ENCODE data around the gene MAEA.

MAEA gene

DNA sequence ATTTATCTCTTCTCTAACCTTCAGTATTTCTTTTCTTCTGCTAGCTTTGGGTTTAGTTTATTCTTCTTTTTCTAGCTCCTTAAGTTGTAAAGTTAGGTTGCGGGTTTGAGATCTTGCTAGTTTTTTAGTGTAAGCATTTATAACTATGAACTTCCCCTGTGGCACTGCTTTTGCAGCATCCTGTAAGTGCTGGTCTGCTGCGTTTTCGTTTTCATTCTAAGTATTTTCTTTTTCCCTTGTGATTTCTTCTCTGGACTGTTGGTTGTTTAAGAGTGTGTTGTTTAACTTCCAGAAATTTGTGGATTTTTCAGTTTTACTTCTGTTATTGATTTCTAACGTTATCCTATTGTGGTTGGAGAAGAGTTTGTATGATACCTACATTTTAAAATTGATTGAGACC lies 29.7 kb upstream of the MAEA start:
- no peak for TF ChIP-seq EZH2phosphoT487 (conservative IDR thresholded peaks at IDR 0.05; ENCODE audit: low read length)
- TF ChIP-seq, protein P1, sequence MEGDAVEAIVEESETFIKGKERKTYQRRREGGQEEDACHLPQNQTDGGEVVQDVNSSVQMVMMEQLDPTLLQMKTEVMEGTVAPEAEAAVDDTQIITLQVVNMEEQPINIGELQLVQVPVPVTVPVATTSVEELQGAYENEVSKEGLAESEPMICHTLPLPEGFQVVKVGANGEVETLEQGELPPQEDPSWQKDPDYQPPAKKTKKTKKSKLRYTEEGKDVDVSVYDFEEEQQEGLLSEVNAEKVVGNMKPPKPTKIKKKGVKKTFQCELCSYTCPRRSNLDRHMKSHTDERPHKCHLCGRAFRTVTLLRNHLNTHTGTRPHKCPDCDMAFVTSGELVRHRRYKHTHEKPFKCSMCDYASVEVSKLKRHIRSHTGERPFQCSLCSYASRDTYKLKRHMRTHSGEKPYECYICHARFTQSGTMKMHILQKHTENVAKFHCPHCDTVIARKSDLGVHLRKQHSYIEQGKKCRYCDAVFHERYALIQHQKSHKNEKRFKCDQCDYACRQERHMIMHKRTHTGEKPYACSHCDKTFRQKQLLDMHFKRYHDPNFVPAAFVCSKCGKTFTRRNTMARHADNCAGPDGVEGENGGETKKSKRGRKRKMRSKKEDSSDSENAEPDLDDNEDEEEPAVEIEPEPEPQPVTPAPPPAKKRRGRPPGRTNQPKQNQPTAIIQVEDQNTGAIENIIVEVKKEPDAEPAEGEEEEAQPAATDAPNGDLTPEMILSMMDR (IDR thresholded peaks at IDR 0.05; ENCODE audit: insufficient read depth, low read length, poor library complexity, severe bottlenecking) = no peak
- no peak overlapping the region for H3K4me2 ChIP-seq (ENCODE audit: low read depth, low read length, poor library complexity, severe bottlenecking)
- H3K9me2 ChIP-seq (replicated peaks; ENCODE audit: insufficient read depth, low read length) = no peaks in the 10 kb centered on the region
- H3F3A ChIP-seq (ENCODE audit: insufficient read depth) = no peaks in the 10 kb centered on the region
- no peak overlapping the region for H3K9ac ChIP-seq (ENCODE audit: low read length)
- H2AFZ ChIP-seq (ENCODE audit: low read depth, low read length, severe bottlenecking) = no peak overlapping the region
- H3K4me3 ChIP-seq (ENCODE audit: insufficient read depth, low read length, poor library complexity, severe bottlenecking) = no peak overlapping the region
- H3K9me3 ChIP-seq (ENCODE audit: insufficient read depth, low read length) = no peaks in the 10 kb centered on the region
- no peaks in the 10 kb centered on the region for H3K79me2 ChIP-seq (ENCODE audit: insufficient read depth, low read length)
- H3K27me3 ChIP-seq (ENCODE audit: low read length) = no peaks in the 10 kb centered on the region
- H4K20me1 ChIP-seq (ENCODE audit: low read depth, low read length) = no peaks in the 10 kb centered on the region
- no peaks in the 10 kb centered on the region; the same call in 1 of the 2 replicates for H3K36me3 ChIP-seq (ENCODE audit: low read length)
- no peak overlapping the region for H3K27ac ChIP-seq (ENCODE audit: low read depth, low read length)

DNA sequence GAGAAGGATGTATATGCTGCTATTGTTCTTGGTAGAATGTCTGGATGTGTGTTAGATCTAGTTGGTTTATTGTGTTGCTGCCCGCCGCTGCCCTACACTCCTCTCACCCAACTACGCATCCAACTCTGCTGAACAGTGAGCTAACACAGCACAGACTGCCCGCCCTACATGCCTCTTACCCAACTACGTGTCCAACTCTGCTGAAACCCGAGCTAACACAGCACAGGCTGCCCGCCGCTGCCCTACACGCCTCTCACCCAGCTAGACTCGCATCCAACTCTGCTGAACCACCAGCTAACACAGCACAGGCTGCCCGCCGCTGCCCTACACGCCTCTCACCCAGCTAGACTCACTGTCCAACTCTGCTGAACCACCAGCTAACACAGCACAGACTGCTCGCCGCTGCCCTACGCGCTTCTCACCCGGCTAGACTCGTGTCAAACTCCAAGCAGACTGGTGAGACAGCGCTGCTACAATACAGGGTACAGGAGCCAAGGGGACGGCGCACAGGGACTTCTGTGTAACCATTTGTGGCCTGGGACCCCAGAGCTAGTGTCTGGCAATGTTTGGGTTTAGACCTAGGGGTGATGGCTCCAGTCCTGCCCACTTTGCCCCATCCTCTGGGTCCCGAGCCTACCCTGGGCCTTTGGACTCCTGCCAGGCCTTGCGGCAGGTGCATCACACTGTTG lies 29.1 kb upstream of the MAEA start:
- no peak overlapping the region for H3K4me3 ChIP-seq (ENCODE audit: insufficient read depth, low read length, poor library complexity, severe bottlenecking)
- TF ChIP-seq, protein P1 (IDR thresholded peaks at IDR 0.05; ENCODE audit: insufficient read depth, low read length, poor library complexity, severe bottlenecking) = no peak
- no peak for TF ChIP-seq EZH2phosphoT487 (conservative IDR thresholded peaks at IDR 0.05; ENCODE audit: low read length)
- no peak overlapping the region for H3K4me2 ChIP-seq (ENCODE audit: low read depth, low read length, poor library complexity, severe bottlenecking)
- no peaks in the 10 kb centered on the region for H3K9me3 ChIP-seq (ENCODE audit: insufficient read depth, low read length)
- no peaks in the 10 kb centered on the region for H3K27me3 ChIP-seq (ENCODE audit: low read length)
- no peaks in the 10 kb centered on the region for H4K20me1 ChIP-seq (ENCODE audit: low read depth, low read length)
- no peaks in the 10 kb centered on the region for H3F3A ChIP-seq (ENCODE audit: insufficient read depth)
- no peaks in the 10 kb centered on the region for H3K79me2 ChIP-seq (ENCODE audit: insufficient read depth, low read length)
- no peaks in the 10 kb centered on the region for H3K9me2 ChIP-seq (replicated peaks; ENCODE audit: insufficient read depth, low read length)
- H3K27ac ChIP-seq (ENCODE audit: low read depth, low read length) = no peak overlapping the region
- no peak overlapping the region for H2AFZ ChIP-seq (ENCODE audit: low read depth, low read length, severe bottlenecking)
- H3K36me3 ChIP-seq (ENCODE audit: low read length) = no peaks in the 10 kb centered on the region; the same call in 1 of the 2 replicates
- no peak overlapping the region for H3K9ac ChIP-seq (ENCODE audit: low read length)

DNA sequence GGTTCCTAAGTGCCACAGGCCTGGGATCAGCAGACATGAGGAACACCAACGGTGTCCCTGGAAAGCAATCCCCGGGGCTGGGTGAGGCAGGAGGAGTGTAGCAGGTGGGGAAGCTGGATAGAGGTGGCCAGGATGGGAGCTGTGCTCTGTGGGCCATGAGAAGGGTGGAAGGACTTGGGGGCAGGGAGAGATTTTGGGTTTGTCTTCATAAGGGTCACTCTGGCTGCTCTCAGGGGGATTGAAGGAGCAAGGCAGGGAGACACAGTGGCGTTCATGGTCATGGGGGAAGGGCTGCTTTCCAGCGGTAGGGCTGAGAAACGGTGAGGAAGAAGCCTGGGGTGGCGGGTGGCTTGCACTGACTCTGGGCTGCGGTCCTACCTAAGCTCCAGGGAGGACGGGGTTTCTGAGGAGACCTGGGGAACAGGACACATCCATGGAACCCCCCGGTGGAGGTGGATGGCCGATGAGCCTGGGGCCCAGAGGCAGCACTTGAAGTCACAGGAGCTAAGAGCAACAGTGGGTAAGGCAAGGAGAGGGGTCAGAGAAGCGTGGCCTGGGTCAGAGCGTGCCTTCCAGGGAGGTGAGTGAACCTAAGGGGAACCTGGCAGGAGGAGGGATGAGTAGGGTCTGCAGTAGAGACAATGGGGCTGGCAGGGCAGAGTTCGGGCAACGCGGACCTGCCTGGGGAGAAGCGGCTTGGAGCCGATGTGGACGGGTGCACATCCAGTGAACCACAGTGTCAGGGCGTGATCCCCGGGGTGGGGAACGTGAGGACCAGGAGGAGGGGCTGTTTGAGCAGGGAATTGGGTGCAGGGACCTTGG lies 28.4 kb upstream of the MAEA start:
- no peaks in the 10 kb centered on the region for H3K9me3 ChIP-seq (ENCODE audit: insufficient read depth, low read length)
- no peak overlapping the region for H2AFZ ChIP-seq (ENCODE audit: low read depth, low read length, severe bottlenecking)
- H3K9ac ChIP-seq (ENCODE audit: low read length) = no peak overlapping the region
- no peaks in the 10 kb centered on the region for H3K27me3 ChIP-seq (ENCODE audit: low read length)
- H3K79me2 ChIP-seq (ENCODE audit: insufficient read depth, low read length) = no peaks in the 10 kb centered on the region
- no peaks in the 10 kb centered on the region for H3F3A ChIP-seq (ENCODE audit: insufficient read depth)
- H3K36me3 ChIP-seq (ENCODE audit: low read length) = no peaks in the 10 kb centered on the region; the same call in 1 of the 2 replicates
- no peak overlapping the region for H3K27ac ChIP-seq (ENCODE audit: low read depth, low read length)
- H3K4me2 ChIP-seq (ENCODE audit: low read depth, low read length, poor library complexity, severe bottlenecking) = no peak overlapping the region
- TF ChIP-seq, protein P1 (IDR thresholded peaks at IDR 0.05; ENCODE audit: insufficient read depth, low read length, poor library complexity, severe bottlenecking) = no peak
- TF ChIP-seq EZH2phosphoT487 (conservative IDR thresholded peaks at IDR 0.05; ENCODE audit: low read length) = no peak
- H4K20me1 ChIP-seq (ENCODE audit: low read depth, low read length) = no peaks in the 10 kb centered on the region
- H3K9me2 ChIP-seq (replicated peaks; ENCODE audit: insufficient read depth, low read length) = no peaks in the 10 kb centered on the region
- no peak overlapping the region for H3K4me3 ChIP-seq (ENCODE audit: insufficient read depth, low read length, poor library complexity, severe bottlenecking)
